Neuronal stem cell (in vitro differentiated cells): ENCODE results near the gene RFLNA.

Experiments
- DNase-seq: peaks from one replicate; pipeline ENCODE4 v3.0.0-alpha.2; 2013; ENCODE audit warnings: low spot score
- H2AFZ ChIP-seq: one replicate; pipeline ENCODE4 v1.6.1; 2013; ENCODE audit warnings: mild to moderate bottlenecking, low read length, inconsistent platforms
- H2AK5ac ChIP-seq: 2 replicates; pipeline ENCODE4 v1.6.1; 2013; ENCODE audit warnings: low read depth, mild to moderate bottlenecking, inconsistent platforms, low read length, moderate library complexity, mixed read lengths
- H2BK120ac ChIP-seq: 2 replicates; pipeline ENCODE4 v1.6.1; 2013; ENCODE audit warnings: low read depth, mild to moderate bottlenecking, inconsistent platforms, low read length, moderate library complexity, mixed read lengths
- H2BK12ac ChIP-seq: one replicate; pipeline ENCODE4 v1.6.1; 2013; ENCODE audit warnings: low read length, inconsistent platforms
- H2BK15ac ChIP-seq: 2 replicates; pipeline ENCODE4 v1.6.1; 2013; ENCODE audit warnings: mild to moderate bottlenecking, low read length, inconsistent platforms, mixed read lengths
- H2BK5ac ChIP-seq: one replicate; pipeline ENCODE4 v1.6.1; 2013; ENCODE audit warnings: inconsistent platforms, mild to moderate bottlenecking, low read length, moderate library complexity
- H3K14ac ChIP-seq: one replicate; pipeline ENCODE4 v1.6.1; 2013; ENCODE audit warnings: low read length, inconsistent platforms
- H3K18ac ChIP-seq: 2 replicates; pipeline ENCODE4 v1.6.1; 2013; ENCODE audit warnings: low read length, inconsistent platforms
- H3K23ac ChIP-seq: 2 replicates; pipeline ENCODE4 v1.6.1; 2013; ENCODE audit warnings: low read depth, mild to moderate bottlenecking, mixed read lengths, low read length, inconsistent platforms; ENCODE audit not compliant: poor library complexity
- H3K27ac ChIP-seq: replicated peaks from 3 replicates; pipeline ENCODE4 v1.5.1; 2013; ENCODE audit warnings: low read length, inconsistent platforms
- H3K27me3 ChIP-seq, 3 experiments: 2 replicates each; pipeline ENCODE4 v1.6.1; 2013; ENCODE audit warnings: low read length in 3 of 3, mild to moderate bottlenecking in 2 of 3, inconsistent platforms in 1 of 3, low read depth in 1 of 3, mixed read lengths in 1 of 3, moderate library complexity in 1 of 3; ENCODE audit not compliant: control insufficient read depth in 3 of 3, insufficient read depth in 3 of 3
- H3K36me3 ChIP-seq, 2 donors: replicated peaks in 1 of 2; 2 replicates each; pipeline ENCODE4 v1.6.1; 2013; ENCODE audit warnings: low read length in 2 of 2; ENCODE audit not compliant: control insufficient read depth in 2 of 2, insufficient read depth in 2 of 2
- H3K4ac ChIP-seq: 2 replicates; pipeline ENCODE4 v1.6.1; 2013; ENCODE audit warnings: inconsistent platforms, mild to moderate bottlenecking, low read length, moderate library complexity
- H3K4me1 ChIP-seq, 2 donors: 1 replicate in 1 of 2; 2 replicates in 1 of 2; pipeline ENCODE4 v1.6.1; 2013; ENCODE audit warnings: low read length in 2 of 2, low read depth in 1 of 2; ENCODE audit not compliant: control insufficient read depth in 2 of 2, insufficient read depth in 1 of 2
- H3K4me2 ChIP-seq: one replicate; pipeline ENCODE4 v1.6.1; 2013; ENCODE audit warnings: mild to moderate bottlenecking, low read length, inconsistent platforms; ENCODE audit not compliant: insufficient read depth, poor library complexity, severe bottlenecking
- H3K4me3 ChIP-seq, 2 donors: 2 replicates each; pipeline ENCODE4 v1.5.1; 2013; ENCODE audit warnings: low read length in 2 of 2, mild to moderate bottlenecking in 2 of 2, inconsistent platforms in 1 of 2, moderate library complexity in 1 of 2
- H3K79me1 ChIP-seq: one replicate; pipeline ENCODE4 v1.6.1; 2013; ENCODE audit warnings: low read depth, mild to moderate bottlenecking, inconsistent platforms, low read length, moderate library complexity
- H3K9ac ChIP-seq: one replicate; pipeline ENCODE4 v1.6.1; 2013; ENCODE audit warnings: mild to moderate bottlenecking, low read depth, low read length, inconsistent platforms; ENCODE audit not compliant: poor library complexity
- H3K9me3 ChIP-seq, 2 donors: replicated peaks in 1 of 2; 2 replicates each; pipeline versions ENCODE3 to v1.6.1; 2013; ENCODE audit warnings: low read length in 2 of 2, mild to moderate bottlenecking in 2 of 2, inconsistent platforms in 1 of 2, low read depth in 1 of 2, mixed read lengths in 1 of 2, moderate library complexity in 1 of 2; ENCODE audit not compliant: control insufficient read depth in 2 of 2, insufficient read depth in 1 of 2
- H4K8ac ChIP-seq: one replicate; pipeline ENCODE4 v1.6.1; 2013; ENCODE audit warnings: low read depth, mild to moderate bottlenecking, inconsistent platforms, low read length, moderate library complexity
- H4K91ac ChIP-seq: one replicate; pipeline ENCODE4 v1.6.1; 2013; ENCODE audit warnings: low read length, low read depth, mild to moderate bottlenecking, inconsistent platforms; ENCODE audit not compliant: poor library complexity
- WGBS, 2 donors: extraction: QIAGEN DNeasy Blood & Tissue Kit; methylation state at CpG; one replicate each; pipeline ENCODE4 v1.1.7; 2013; ENCODE audit warnings: missing lambda C conversion rate in 2 of 2, mixed read lengths in 1 of 2; ENCODE audit not compliant: insufficient read length in 2 of 2, insufficient replicate concordance in 1 of 2; ENCODE audit errors: extremely low coverage in 2 of 2; 5-methylcytosine and 5-hydroxymethylcytosine counted together

Gene RFLNA

DNA sequence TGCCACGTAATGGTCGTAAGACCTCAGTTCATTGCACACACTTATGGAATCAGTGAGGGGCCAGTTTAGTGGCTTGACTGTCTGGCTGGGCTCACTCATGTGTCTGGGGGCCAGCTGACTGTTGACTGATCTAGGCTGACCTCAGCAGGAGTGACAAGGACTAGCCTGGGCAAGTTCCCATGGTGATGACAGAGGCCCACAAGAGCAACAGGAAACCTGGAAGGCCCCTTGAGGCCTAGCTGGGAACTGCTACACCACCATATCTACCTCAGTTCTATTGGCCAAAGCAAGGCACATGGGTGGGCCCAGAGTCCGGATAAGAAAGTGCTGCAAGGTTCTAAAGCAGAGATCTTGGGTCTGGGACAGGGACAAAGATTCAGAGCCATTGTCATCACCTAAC lies 21.3 kb upstream of the RFLNA start:
- no peak overlapping the region for H4K8ac ChIP-seq
- H2BK12ac ChIP-seq, result no peak overlapping the region
- no peak overlapping the region for H3K23ac ChIP-seq
- no peak overlapping the region for H2AK5ac ChIP-seq
- no peak overlapping the region for H2BK5ac ChIP-seq
- no peak for DNase-seq
- H3K36me3 ChIP-seq, result no peaks in the 10 kb centered on the region
- H2BK120ac ChIP-seq, result no peak overlapping the region
- no CpG with 5 or more reads among the region's 3 CpGs for WGBS, 2 donors
- no peak overlapping the region for H3K4ac ChIP-seq
- H3K4me1 ChIP-seq, result peaks cover 1 to 13% of the 10 kb centered on the region in 2 donors
- H3K4me2 ChIP-seq, result no peak overlapping the region
- no peak overlapping the region for H3K14ac ChIP-seq
- no peak overlapping the region for H3K18ac ChIP-seq
- H2AFZ ChIP-seq, result peak overlapping the region; percentile 27
- no peak overlapping the region for H3K27ac ChIP-seq
- H3K9ac ChIP-seq, result no peak overlapping the region
- H4K91ac ChIP-seq, result no peak overlapping the region
- H3K4me3 ChIP-seq, result no peak overlapping the region
- no peak overlapping the region for H2BK15ac ChIP-seq
- H3K27me3 ChIP-seq, result peaks cover 0 to 4% (median 0%) of the 10 kb centered on the region in 3 experiments
- H3K79me1 ChIP-seq, result no peaks in the 10 kb centered on the region
- peaks cover 0 to 11% of the 10 kb centered on the region in 2 donors for H3K9me3 ChIP-seq

DNA sequence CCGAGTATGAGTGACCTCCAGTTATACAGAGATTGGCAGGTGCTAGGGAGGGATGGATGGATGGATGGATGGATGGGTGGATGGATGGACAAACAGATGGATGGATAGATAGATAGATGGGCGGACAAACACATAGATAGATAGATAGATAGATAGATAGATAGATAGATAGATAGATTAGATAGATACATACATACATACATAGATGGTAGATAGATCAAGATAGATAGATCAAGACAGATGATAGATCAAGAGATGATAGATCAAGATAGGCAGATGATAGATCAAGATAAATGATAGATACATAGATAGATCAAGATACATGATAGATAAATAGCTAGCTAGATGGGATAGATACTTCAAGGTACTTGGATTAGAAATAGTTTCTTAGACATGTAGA lies 18.6 kb upstream of the RFLNA start:
- Histone ChIP-seq H3K23ac (no peak overlapping the region), H3K27me3 (peaks cover 0 to 7% (median 0%) of the 10 kb centered on the region in 3 experiments), H3K14ac (no peak overlapping the region), H2AK5ac (no peak overlapping the region), H2BK12ac (no peak overlapping the region), H2BK15ac (no peak overlapping the region), H4K91ac (no peak overlapping the region), H3K4me1 (peaks cover 9 to 30% of the 10 kb centered on the region in 2 donors), H3K79me1 (no peaks in the 10 kb centered on the region), H2BK5ac (no peak overlapping the region), H3K36me3 (no peaks in the 10 kb centered on the region), H3K4ac (no peak overlapping the region), H3K4me2 (no peak overlapping the region), H3K4me3 (no peak overlapping the region), H2BK120ac (no peak overlapping the region), H3K27ac (no peak overlapping the region), H2AFZ (no peak overlapping the region), H3K18ac (no peak overlapping the region), H3K9ac (no peak overlapping the region), H3K9me3 (peaks cover 2 to 4% of the 10 kb centered on the region in 2 donors), H4K8ac (no peak overlapping the region)
- no peak for DNase-seq
- no CpG with 5 or more reads among the region's 2 CpGs for WGBS, 2 donors

DNA sequence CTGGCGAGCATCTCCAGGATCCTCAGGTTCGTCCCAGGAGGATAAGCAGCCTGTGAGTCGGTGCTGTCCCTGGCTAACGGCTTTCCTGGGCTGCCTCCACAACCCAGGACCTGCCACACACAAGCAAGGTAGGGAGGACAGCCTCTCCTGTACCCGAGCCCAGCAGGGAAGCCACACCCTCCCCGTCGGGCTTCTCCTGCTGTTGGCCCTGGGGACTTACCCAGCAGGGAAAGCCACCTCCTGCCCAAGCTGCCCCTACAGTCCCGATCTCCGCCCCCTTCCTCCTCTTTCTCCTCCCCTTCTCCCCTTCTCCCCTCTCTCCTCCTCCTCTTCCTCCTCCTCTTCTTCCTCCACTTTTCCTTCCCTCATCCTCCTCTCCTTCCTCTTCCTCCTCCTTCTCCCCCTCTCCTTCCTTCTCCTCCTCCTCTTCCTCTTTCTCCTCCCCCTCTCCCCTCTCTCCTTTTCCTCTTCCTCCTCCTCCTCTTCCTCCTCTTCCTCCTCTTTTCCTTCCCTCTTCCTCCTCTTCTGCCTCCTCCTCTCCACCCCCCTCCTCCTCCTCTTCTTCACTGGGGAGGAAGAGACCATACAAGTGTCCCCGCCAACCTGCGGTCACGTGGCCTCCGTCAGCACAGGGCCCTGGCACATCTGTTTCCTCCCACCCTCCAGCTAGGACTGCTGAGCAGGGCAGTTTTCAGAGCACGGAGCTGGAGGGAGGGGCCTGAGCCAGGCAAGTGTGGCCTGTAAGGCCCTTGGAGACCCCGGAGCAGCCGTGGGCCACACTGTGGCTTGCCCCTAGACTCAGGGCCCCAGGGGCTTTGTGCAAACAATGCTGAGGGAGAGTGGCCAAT lies 17.3 kb upstream of the RFLNA start:
- H2AFZ ChIP-seq, result no peak overlapping the region
- H2BK120ac ChIP-seq, result no peak overlapping the region
- no peak overlapping the region for H2BK5ac ChIP-seq
- no peak overlapping the region for H3K4me2 ChIP-seq
- H2BK12ac ChIP-seq, result peak overlapping the region; percentile 64
- H4K8ac ChIP-seq, result peak overlapping the region; percentile 83
- H3K27me3 ChIP-seq, result peaks cover 0 to 7% (median 0%) of the 10 kb centered on the region in 3 experiments
- no peak overlapping the region for H3K4me3 ChIP-seq
- peak overlapping the region; percentile 65 for H3K18ac ChIP-seq
- H2AK5ac ChIP-seq, result peak overlapping the region; percentile 30
- H3K9me3 ChIP-seq, result peaks cover 2 to 5% of the 10 kb centered on the region in 2 donors
- no peaks in the 10 kb centered on the region for H3K36me3 ChIP-seq
- no peak for DNase-seq
- H3K4ac ChIP-seq, result no peak overlapping the region
- H3K14ac ChIP-seq, result no peak overlapping the region
- no peaks in the 10 kb centered on the region for H3K79me1 ChIP-seq
- no peak overlapping the region for H4K91ac ChIP-seq
- peak overlapping the region; percentile 57 for H3K23ac ChIP-seq
- H3K4me1 ChIP-seq, result peaks cover 9 to 30% of the 10 kb centered on the region in 2 donors
- H3K27ac ChIP-seq, result no peak overlapping the region
- no peak overlapping the region for H2BK15ac ChIP-seq
- WGBS, 2 donors, result no CpG with 5 or more reads among the region's 16 CpGs
- no peak overlapping the region for H3K9ac ChIP-seq

DNA sequence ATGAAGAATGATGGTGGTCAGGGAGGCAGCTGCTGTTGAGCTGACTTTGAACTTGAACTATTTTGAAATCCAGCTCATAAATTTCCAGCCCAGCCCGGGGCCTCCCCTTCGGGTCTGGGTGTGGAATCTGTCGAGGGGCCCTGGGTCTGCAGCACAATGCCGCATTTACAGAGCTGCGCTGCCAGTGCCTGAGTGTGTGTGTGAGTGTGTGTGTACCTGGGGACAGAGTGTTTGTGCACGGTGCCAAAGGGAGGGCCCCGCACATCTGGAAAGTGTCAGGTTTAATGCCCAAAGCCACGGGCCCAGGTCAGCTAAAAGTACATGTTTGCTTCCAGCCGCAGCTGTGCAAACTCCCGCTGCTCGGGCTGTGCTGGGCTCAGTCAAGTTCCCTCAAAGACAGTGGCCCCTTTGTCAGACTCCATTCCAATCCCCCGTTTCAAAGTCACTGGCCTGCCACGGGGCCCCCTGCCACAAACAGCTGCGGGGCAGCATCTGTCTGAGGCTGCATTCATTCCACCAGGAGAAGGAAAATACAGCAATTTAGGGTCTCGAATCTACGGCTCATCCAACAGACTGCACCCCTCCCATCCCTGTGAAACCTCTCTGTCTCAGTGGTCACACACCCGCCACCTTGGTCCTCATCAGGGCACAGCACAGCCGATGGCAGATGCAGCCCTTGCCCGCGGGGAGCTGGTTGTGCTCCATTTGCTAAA lies 16.3 kb upstream of the RFLNA start:
- Histone ChIP-seq H3K27me3 (peaks cover 0 to 7% (median 0%) of the 10 kb centered on the region in 3 experiments), H3K36me3 (no peaks in the 10 kb centered on the region), H3K23ac (peak overlapping the region; percentile 17), H3K9ac (peak overlapping the region; percentile 47), H2BK12ac (peak overlapping the region; percentile 63), H2BK5ac (no peak overlapping the region), H3K14ac (peak overlapping the region; percentile 10), H2AK5ac (peak overlapping the region; percentile 60), H2AFZ (peak overlapping the region; percentile 27), H2BK120ac (no peak overlapping the region), H3K4me1 (peaks cover 7 to 27% of the 10 kb centered on the region in 2 donors), H4K8ac (no peak overlapping the region), H3K4me3 (no peak overlapping the region), H3K18ac (peak overlapping the region; percentile 50), H2BK15ac (no peak overlapping the region), H3K79me1 (no peaks in the 10 kb centered on the region), H4K91ac (no peak overlapping the region), H3K27ac (no peak overlapping the region), H3K4me2 (no peak overlapping the region), H3K4ac (no peak overlapping the region), H3K9me3 (peaks cover 2 to 5% of the 10 kb centered on the region in 2 donors)
- DNase-seq, result no peak
- WGBS, 2 donors, result no CpG with 5 or more reads among the region's 20 CpGs
